ENCODE results near the gene GAS2. TPM values are rescaled to one million over a fixed set of nuclear protein-coding genes. Genes with fewer than 3 reads are reported as not detected.

GAS2 gene
- total and polyA plus RNA-seq, 2 of the 4 experiments (the other 2 are of a cell fraction): 0.51 to 0.90 TPM

DNA sequence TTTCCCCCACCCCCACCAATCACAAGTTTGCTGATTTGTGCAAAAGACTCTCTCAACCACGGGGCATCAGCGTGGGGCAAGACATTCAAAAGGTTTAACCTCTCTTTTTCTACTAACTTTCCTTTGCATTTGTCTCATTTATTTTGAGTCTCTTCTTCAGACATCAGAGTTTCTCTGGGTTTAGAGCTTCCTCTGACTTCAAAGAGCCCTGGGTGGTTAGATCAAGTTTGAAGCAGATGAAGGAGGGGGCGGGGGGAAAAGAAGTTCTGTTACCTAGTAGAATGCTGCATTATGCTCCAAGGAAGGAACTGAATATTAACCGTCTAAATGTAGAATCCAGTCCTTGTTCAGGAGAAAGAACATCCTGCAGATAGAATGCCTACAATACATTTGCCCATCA, 24.5 kb downstream of the GAS2 start:
- H2BK20ac ChIP-seq (ENCODE audit: low read depth, low read length): no peak overlapping the region
- H3K9me1 ChIP-seq (ENCODE audit: insufficient read depth, low read length): no peaks in the 10 kb centered on the region
- no peak overlapping the region for H2BK5ac ChIP-seq (ENCODE audit: low read depth, low read length, poor library complexity, severe bottlenecking)
- BruUV-seq (replicated peaks): no TSS peak
- no peak overlapping the region for H3K4me3 ChIP-seq (ENCODE audit: insufficient read depth, low read depth, low read length)
- DNase-seq (no peak), ATAC-seq (ENCODE audit: low read depth) (no peak)
- no peak overlapping the region for H3K4me2 ChIP-seq (ENCODE audit: low read depth, low read length)
- no peak overlapping the region for H3K9ac ChIP-seq (ENCODE audit: low read depth, low read length)
- H3K18ac ChIP-seq (ENCODE audit: low read depth, low read length): no peak overlapping the region
- H3K79me1 ChIP-seq (ENCODE audit: low read depth in 1 of 2, low read length in 2 of 2): no peaks in the 10 kb centered on the region
- WGBS, 2 experiments (ENCODE audit: extremely low coverage in 2 of 2, insufficient read length in 1 of 2): 60% methylated on average over 1 of the region's 4 CpGs; no CpG with 5 or more reads in 1 of the 2 experiments
- no peak overlapping the region for H4K5ac ChIP-seq (ENCODE audit: low read depth, low read length)
- no peak overlapping the region for H2BK15ac ChIP-seq (ENCODE audit: low read depth, low read length)
- dilution Hi-C loops (cut with HindIII; ENCODE audit: low sequenced_read_pairs, unreplicated experiment): no loop called here
- no peaks in the 10 kb centered on the region for H3K27me3 ChIP-seq (ENCODE audit: control insufficient read depth, insufficient read depth, low read length)
- no peak overlapping the region for H2BK120ac ChIP-seq (ENCODE audit: low read depth, low read length)
- H3K27ac ChIP-seq (ENCODE audit: insufficient read depth, low read length): no peak overlapping the region
- no peak overlapping the region for H3K23ac ChIP-seq (ENCODE audit: low read depth, low read length)
- CTCF ChIA-PET: no interaction called here
- H4K20me1 ChIP-seq (ENCODE audit: insufficient read depth, low read length): no peaks in the 10 kb centered on the region
- no peak overlapping the region for H3K56ac ChIP-seq (ENCODE audit: extremely low read depth, insufficient read depth, low read length)
- POLR2A ChIA-PET (ENCODE audit: unreplicated experiment): interaction anchor here (0.7 kb wide), 1 partner anchor 14 kb away, joined by 3 read pairs; no protein-coding TSS in a partner anchor
- H2AFZ ChIP-seq (replicated peaks; ENCODE audit: low read length, poor library complexity): no peak overlapping the region
- no peak overlapping the region for H4K91ac ChIP-seq (ENCODE audit: insufficient read depth, low read depth, low read length)
- H3K14ac ChIP-seq (replicated peaks; ENCODE audit: low read depth, low read length): no peak overlapping the region
- H3K36me3 ChIP-seq (ENCODE audit: control insufficient read depth, insufficient read depth, low read length): no peaks in the 10 kb centered on the region
- in situ Hi-C loops (cut with MboI; ENCODE audit: low sequenced_read_pairs): no loop called here
- no peak overlapping the region for H4K8ac ChIP-seq (ENCODE audit: low read depth in 2 of 2, low read length in 2 of 2)
- TF ChIP-seq MAFK (IDR thresholded peaks at IDR 0.05; ENCODE audit: low read depth, low read length): no peak
- no peak for TF ChIP-seq NFE2L2 (IDR thresholded peaks at IDR 0.05; ENCODE audit: low read depth, low read length)
- no peak for TF ChIP-seq RFX5 (IDR thresholded peaks at IDR 0.05; ENCODE audit: low read depth, low read length)
- no peak for TF ChIP-seq RCOR1 (IDR thresholded peaks at IDR 0.05; ENCODE audit: insufficient replicate concordance, low read length)
- no peaks in the 10 kb centered on the region for H3K4me1 ChIP-seq (ENCODE audit: control insufficient read depth, insufficient read depth, low read length)
- H2AK5ac ChIP-seq (ENCODE audit: low read depth, low read length): no peak overlapping the region
- H3K9me3 ChIP-seq (ENCODE audit: control insufficient read depth, insufficient read depth, low read length): no peaks in the 10 kb centered on the region
- intact Hi-C loops (cut with micrococcal nuclease): no loop called here
- H3K4ac ChIP-seq (ENCODE audit: low read depth, low read length): no peak overlapping the region
- no peak overlapping the region for H2AK9ac ChIP-seq (replicated peaks; ENCODE audit: low read depth, low read length, poor library complexity)

All from IMR-90 (cell line).